OCI-LY1 (cell line): ENCODE measurements around the gene POF1B.

ENCODE experiments used
- EZH2 ChIP-seq: fragments of 200-600 bp; sonication (generic), shearing (Covaris generic); IDR thresholded peaks from 2 replicates; pipeline ENCODE4 v1.8.0; 2017; ENCODE audit warnings: borderline replicate concordance, mixed run types, mild to moderate bottlenecking, antibody characterized with exemption, low read length, moderate library complexity, mixed read lengths
- TF ChIP-seq, protein P1 (sequence below): fragments of 200-600 bp; sonication (generic), shearing (Covaris generic); IDR thresholded peaks from 2 replicates; pipeline ENCODE4 v1.5.1; 2017; ENCODE audit warnings: mild to moderate bottlenecking, antibody characterized with exemption, low read length, moderate library complexity, mixed read lengths

DNA sequence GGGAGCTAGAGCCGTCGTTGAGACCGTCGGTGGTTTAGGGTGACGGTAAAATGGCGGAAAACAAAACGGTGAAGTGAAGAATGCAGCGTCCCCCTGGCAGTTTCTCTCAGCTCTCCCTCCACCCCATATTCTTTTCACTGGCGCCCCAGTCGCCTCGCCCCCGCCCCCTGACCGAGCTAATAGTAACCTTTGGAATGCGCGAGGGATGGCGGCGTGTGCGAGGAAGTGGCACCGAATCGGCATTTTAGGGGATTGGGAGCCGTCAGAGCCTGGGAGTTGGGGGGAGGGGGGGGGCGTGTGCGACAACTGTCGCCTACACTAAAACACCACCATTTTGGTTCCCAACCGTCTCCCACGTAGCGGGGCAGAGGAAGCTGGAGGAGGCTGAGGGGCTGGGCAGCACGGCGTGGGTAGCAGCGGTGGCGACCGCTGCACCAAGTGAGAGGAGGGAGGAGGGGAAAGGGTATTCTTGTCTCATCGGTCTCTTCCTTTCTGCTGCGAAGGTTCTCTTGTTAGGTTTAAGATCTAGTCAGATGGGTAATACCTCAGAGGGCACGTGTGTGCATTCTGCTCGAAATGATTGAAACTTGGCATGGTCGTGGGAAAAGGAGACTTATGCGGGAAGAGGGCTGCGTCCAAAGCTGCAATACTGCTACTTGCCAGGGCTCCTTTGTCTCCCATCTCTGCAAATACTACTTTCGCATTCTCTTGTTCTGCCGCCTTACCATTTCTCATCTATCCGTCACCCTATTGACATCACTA lies 134.8 kb downstream of the POF1B start:
- TF ChIP-seq EZH2: no peak
- TF ChIP-seq, protein P1, sequence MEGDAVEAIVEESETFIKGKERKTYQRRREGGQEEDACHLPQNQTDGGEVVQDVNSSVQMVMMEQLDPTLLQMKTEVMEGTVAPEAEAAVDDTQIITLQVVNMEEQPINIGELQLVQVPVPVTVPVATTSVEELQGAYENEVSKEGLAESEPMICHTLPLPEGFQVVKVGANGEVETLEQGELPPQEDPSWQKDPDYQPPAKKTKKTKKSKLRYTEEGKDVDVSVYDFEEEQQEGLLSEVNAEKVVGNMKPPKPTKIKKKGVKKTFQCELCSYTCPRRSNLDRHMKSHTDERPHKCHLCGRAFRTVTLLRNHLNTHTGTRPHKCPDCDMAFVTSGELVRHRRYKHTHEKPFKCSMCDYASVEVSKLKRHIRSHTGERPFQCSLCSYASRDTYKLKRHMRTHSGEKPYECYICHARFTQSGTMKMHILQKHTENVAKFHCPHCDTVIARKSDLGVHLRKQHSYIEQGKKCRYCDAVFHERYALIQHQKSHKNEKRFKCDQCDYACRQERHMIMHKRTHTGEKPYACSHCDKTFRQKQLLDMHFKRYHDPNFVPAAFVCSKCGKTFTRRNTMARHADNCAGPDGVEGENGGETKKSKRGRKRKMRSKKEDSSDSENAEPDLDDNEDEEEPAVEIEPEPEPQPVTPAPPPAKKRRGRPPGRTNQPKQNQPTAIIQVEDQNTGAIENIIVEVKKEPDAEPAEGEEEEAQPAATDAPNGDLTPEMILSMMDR: no peak
